CD4-positive, alpha-beta T cell treated with Interleukin-6 at 100 ng/mL for 8 hours (primary cell): ENCODE measurements around the gene TUFT1.
"Not testable (repeated sequence)": the region's sequence is repeated elsewhere in the genome, so short reads cannot be mapped to it uniquely, and the experiment has no call there.

Experiments used
- DNase-seq: peaks from one replicate; pipeline ENCODE4 v3.0.0-alpha.2; 2020; ENCODE audit warnings: mixed read lengths, low spot score

The TUFT1 gene

GRCh38 chr1:151618003-151618402 is 77.9 kb downstream of the TUFT1 start:
- DNase-seq, result no peak

- DNase-seq, result no peak
These were observed 78.4 kb downstream of the TUFT1 start for GRCh38 chr1:151618470-151618869.

- not testable (repeated sequence) for DNase-seq
These were observed 78.9 kb downstream of the TUFT1 start for GRCh38 chr1:151618996-151619395.

GRCh38 chr1:151619489-151620093 is 79.5 kb downstream of the TUFT1 start:
- no peak for DNase-seq

- DNase-seq, result no peak
These were observed 80.2 kb downstream of the TUFT1 start for GRCh38 chr1:151620286-151620685.

GRCh38 chr1:151621351-151621750 is 81.2 kb downstream of the TUFT1 start:
- DNase-seq, result no peak

GRCh38 chr1:151624783-151625182 is 84.7 kb downstream of the TUFT1 start:
- no peak for DNase-seq

- no peak for DNase-seq
These were observed 86.7 kb downstream of the TUFT1 start for GRCh38 chr1:151626740-151627334.

- no peak for DNase-seq
These were observed 89.2 kb downstream of the TUFT1 start for GRCh38 chr1:151629278-151629677.
